NAMALWA (cell line): ENCODE results near the gene CHRNA7.
A peak's percentile ranks its signal among the peaks of the same experiment; 100 is the strongest.

Experiments
- DNase-seq: peaks from one replicate; pipeline ENCODE4 v3.0.0-alpha.2; 2015; ENCODE audit warnings: low spot score

CHRNA7 gene

DNA sequence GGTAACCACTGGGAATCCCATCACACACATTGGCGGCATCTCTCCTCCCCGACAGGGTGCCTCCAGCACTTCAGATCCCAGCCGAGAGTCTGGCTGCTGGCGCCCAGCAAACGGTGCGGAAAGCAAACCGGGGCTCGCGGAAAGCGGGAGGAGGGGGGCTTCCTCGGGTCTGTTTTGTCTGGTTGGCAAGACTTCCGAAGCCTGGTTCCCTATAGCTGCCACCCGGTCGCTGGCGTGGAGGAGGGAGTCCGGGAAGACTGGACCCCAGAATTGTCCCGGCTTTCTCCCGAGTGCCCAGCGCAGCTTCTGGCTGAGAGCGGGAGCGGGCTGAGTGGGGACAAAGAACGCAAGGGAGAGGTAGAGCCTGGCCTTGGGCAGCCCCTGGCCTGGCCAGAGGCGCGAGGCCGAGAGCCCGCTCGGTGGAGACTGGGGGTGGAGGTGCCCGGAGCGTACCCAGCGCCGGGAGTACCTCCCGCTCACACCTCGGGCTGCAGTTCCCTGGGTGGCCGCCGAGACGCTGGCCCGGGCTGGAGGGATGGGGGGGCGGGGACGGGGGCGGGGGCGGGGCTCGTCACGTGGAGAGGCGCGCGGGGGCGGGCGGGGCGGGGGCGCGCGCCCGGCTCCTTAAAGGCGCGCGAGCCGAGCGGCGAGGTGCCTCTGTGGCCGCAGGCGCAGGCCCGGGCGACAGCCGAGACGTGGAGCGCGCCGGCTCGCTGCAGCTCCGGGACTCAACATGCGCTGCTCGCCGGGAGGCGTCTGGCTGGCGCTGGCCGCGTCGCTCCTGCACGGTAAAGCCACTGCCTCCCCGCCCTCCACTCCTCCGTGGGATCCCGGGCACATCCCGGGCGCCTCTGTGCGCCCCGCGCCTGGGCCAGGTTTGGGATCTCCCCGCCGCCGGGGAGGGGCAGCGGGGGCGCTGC is at the start of gene CHRNA7:
Gene CHRNA7, plus strand, starts transcription at position 654 of the 920 bp plus-strand sequence. Its CDS starts 80 bp downstream, at position 734.
- no peak for DNase-seq

DNA sequence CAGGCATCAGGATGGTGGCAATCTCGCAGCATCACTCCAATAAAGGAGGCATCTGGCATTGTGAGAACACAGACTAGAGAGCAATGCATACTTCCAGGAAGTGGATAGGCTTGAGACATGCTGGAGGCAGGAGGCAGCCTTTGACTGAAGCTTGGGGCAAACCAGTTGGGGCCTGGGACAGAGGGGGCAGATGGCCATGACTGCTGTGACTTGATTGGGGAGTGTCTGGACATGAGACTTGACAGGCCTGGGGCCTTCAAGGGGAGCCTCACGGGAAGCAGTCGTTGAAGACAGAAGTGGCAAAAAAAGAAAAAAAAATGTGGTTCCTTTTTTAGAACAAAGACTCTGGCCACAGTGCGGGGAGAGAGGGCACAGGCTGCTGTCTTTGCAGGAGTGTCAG is 44.7 kb upstream of the CHRNA7 start:
- DNase-seq: no peak

DNA sequence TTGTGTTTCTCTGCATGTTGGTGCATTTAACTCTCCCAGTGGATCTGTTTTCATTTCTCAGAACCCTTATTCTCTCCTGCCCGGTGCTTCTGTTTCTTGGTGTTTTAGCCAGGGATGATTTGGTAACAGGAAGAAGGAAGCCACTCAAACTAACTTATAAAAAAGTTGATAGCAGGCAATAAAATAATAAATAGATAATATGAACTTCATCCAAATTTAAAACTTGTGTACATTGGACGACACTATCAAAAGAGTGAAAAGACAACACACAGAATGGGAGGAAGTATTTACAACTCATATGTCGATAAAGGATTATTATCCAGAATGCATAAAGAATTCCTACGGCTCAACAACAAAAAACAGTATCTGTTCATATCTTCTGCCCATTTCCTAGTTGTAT is 37.3 kb upstream of the CHRNA7 start:
- DNase-seq: no peak

DNA sequence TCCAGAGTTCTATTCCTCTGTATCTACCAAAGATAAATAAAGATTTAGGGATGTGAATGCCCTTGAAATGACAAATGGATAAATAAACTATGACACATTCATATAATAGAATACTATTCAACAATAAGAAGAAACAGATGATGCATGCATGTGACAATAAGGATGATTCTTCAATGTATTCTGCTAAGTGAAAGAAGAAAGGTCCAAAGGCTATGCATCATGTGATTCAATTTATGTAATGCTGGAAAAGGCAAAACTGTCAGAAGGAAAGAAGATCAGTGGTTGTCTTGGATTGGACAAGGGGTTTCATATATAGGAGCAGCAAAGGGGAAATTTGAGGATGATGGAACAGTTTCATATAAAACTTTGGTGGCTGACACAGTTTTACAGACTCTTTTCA is 32.6 kb upstream of the CHRNA7 start:
- no peak for DNase-seq

DNA sequence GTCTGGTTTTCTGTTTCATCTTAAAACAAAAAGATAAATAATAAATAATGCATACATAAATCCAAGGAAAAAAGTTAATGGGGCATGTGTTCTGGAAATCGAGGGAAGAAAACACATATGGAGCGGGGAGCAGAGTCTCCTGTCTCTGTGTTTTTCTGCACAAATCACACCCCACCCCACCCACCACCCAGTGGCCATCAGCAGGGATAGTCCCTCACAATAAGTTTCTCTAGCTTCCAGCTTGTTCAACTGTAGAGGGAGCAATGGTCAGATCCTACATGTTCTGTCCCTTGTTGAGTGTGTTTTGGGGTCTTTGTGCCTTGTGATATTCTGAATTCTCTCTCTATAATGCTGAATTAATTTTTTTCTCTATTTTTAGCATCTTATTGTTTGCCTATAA is 26.8 kb upstream of the CHRNA7 start:
- DNase-seq: no peak

DNA sequence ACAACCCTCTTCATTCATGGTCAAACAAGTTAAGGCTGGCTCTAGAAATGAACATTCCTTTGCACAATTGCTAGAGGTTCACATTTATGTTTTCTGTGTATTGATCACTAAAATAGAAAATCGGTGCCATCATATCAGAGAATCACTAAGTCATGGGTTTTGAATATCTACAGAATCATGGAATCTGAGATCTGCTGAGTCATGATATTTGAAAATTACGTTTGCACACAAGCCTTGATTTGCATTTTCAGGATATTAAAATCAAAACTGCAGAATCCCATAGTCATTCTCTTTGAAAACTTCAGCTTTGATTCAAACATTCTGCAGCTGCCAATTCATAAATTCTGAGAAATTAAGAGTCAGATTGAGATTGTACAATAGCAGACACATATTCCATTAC is 26.1 kb upstream of the CHRNA7 start:
- DNase-seq: no peak

DNA sequence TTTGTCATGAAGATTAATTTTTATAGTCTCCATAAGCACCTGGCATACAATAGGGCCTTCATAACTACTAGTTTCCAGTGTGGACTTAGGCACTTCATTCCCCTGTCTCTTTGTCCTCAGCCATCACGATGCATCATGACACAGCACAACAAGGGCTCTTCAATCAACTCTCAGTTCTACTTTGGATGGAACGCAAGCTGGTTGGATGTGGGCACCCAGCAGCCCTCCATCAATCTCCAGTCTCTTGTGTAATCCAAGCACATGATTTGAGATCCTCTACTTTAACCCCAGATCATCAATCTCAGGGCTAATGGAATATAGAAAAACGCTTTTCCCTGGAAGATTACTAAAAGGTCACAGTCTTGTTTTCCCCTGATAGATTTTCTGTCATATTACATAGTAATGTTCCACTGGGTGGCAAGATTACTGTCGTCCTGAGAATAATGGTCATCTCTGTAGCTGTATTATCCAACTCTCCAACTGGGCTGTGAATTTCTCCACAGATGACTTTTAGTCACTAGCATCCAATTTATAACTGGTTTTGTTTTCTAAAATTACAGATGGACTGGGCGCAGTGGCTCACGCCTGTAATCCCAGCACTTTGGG is 22.9 kb upstream of the CHRNA7 start:
- no peak for DNase-seq

DNA sequence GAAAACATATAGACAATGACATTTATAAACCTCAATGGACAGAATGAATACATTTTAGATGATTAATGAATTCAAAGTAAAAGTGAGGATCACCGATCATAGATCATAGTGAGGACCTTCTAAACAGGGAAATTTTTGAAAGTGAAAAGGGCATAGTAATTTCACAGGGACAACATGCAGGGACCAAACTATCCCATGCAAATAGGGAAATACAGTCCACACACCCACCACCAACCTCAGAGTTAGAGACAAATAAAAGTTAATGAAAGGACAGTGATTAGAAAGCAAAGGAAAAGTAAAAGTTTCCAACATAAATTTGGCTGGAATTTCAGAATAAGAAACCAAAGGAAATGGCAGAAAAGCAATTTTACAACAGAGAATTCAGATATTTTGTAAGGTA is 15.4 kb upstream of the CHRNA7 start:
- DNase-seq: no peak

DNA sequence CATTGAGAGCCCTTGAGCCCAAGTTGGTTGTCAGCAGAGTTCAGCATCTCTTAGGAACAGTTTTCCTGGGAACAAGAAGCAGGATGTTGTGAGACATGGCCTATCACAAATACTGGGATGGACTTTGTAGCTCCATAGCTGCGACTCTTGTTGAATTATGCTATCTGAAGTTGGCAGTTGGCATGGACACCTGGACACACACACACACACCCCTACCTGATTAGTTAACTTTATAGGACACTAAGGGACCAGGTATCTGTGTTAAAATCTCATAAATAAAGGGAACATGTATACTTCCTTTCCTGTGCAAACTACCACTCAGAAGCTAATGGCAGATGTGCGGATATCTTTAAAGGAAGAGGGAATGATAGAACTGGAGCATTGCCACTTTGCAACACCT is 10.2 kb upstream of the CHRNA7 start:
- no peak for DNase-seq

DNA sequence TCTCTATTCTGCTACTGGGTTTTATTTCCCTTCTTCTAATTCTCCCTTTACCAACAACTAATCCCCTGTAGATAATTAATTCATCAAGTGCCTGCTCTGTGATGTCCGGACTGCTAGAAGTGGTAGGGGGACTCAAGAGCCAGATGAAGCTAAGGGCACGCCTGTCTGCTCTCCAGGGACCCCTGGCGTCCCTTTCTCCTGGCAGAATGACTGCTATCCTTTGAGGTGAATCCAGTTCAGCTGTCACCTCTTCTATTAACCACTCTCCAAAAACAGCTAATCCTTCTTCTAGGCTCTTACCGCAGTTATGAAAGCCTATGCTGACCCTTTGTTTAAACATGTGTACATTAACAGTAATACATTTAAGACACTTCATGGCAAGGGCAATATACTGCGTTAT is 1.4 kb upstream of the CHRNA7 start:
- DNase-seq: peak; percentile 5

DNA sequence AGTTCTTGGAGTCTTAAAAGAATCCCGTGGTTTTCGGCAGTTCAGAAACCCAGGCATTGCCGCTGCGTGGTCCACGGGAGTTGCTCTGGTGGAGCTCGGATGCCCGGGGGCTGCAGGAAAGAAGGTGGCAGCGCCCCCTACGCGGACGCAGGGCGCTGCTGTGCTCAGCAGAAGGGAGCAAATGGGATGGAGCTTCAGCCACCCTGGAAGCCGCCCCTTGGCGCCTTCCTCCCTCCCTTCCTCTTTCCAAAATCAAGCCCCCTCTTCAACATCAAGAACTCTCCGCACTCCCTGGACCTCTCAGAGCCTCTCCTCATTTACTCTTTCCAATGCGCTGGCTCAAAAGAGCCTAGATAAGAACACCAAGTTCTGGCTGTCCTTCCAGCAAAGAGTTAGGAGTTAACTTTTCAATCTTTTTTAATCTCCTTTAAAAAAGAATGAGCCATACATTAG is 880 bp upstream of the CHRNA7 start:
- peak; percentile 15 for DNase-seq

DNA sequence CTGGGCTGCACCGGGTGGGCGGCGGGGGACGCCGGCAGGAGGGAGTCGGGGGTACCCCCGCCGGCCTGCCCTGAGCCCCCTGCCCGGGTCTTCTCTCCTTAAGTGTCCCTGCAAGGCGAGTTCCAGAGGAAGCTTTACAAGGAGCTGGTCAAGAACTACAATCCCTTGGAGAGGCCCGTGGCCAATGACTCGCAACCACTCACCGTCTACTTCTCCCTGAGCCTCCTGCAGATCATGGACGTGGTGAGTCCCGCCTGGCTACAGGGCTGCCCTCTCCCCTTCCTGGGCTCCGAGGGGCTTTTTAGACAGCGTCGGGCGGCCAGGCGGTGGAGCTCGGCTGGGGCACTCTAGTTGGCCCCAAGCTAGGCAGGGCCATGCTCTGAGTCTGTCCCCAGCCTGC is 480 bp downstream of the CHRNA7 start:
- DNase-seq: no peak

DNA sequence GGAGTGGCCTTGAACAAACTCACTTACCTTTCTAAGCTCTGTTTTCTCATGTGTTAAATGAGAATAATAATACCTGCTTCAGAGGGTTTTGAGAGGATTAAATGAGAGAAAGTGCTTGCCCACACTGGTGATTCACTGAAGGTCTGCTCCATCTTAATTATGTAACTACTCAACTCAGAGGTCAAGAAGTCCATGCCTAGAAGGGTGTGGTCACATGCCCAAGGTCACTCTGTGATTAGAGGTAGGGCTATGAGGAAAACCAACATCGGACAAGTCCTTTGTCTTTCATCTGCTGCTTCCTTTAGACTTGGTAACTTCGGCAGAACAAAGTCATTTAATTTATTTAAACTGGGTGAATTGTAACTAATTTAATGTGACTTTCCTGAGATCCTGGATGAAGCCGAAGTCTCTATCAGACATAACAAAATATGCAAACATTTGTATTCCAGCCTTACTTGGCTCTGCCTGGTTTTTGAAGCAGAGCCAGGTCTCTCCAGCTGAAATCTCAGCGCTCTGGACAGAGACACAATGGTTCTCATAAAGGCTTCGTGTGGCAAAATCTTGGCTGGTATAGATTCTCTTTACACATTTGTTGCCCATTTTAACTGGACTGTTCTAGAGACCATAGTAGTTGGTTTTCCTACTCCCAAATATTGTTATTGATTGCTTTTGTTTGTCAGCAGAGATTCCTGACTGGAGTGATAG is 3.0 kb downstream of the CHRNA7 start:
- DNase-seq: no peak

DNA sequence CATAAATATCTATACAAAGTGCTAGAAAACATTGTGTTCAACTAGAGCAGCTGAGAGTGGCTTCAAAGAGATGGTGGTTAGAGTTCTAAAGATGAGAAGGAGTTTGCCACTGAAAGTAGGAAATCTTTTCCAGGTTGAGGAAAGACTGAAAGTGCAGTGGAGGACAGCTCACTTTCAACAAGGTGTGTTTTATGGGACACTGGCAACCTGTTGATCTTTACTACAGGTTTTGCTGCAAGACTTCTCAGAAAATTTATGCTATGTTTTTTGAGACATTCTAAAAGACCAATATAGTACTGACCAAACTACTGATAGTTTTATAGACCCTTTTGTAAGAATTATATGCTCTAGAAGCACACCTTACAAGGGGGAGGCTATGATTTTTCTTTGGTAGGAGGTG is 3.8 kb downstream of the CHRNA7 start:
- no peak for DNase-seq

DNA sequence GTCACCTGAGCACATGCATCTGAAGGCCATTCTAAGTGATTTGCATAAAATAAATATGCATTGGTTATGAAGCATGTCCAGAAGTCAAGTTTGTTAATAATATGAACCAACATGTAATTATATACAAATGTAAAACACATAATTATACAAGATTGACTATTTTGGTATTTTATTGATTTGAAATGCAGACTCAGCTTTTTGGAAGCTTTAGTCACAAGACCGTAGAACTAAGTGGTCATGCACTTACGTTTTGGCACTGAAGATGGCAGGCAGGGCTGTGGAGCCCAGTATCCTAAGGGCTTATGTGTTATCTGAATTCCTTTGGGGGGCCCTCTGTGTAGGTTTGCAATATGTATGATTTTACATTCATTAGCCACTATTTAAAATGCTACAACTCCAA is 5.0 kb downstream of the CHRNA7 start:
- DNase-seq: no peak

DNA sequence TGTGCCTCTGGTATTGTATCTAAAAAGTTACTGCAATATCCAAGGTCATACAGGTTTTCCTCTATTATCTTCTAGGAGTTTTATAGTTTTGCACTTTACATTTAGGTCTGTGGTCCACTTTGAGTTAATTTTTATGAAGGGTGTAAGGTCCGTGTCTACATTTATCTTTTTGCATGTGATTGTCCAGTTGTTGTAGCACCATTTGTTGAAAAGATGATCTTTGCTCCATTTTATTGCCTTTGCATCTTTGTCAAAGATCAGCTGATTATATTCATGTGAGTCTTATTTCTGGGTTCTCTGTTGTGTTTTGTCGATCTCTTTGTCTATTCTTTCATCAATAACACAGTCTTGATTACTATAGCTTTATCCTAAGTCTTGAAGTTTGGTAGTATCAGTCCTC is 6.7 kb downstream of the CHRNA7 start:
- no peak for DNase-seq

DNA sequence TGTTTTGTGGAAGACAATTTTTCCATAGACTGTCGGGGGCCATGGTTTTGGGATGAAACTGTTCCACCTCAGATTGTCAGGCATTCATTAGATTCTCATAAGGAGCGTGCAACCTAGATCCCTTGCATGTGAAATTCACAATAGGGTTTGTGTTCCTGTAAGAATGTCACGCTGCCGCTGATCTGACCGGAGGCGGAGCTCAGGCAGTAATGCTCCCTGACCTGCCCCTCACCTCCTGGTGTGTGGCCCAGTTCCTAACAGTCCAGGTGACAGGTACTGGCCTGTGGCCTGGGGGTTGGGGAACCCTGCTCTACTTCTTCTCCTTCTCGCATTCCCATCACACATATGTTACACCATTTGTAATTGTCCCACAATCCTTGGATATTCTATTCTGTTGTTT is 11.0 kb downstream of the CHRNA7 start:
- no peak for DNase-seq

DNA sequence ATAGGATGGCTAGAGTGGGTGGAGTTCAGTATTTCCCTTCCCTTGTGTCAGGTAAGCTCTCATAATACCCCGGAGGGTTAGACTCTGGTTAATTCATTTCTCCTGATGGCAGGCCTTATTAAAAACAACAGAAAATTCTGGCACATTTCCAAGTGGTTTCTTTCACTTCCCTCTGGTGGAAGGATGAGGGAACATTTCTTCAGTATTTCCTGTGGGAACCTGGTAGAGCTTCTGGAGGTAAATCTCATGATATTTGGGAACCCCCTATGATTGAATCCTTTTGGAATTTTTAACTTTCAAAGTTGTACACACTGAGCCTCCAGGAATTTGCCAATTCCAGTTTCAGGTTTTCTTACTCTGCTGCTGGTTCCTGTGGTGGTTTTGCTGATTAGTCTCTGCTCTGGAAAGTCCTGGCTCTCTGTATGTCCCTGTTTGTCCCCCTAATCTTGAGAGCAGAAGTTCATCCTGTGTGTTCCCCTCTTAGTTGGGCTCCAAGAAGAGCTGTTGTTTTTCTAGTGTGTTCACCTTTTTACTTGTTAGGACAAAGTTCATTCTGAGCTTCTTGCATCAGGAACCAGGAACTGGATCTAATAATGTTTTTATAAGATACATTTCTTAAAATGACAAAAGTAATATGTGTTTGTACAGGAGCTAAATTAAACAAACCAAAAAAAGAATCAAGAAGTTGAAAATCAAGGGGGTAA is 12.1 kb downstream of the CHRNA7 start:
- DNase-seq: peak; percentile 11

DNA sequence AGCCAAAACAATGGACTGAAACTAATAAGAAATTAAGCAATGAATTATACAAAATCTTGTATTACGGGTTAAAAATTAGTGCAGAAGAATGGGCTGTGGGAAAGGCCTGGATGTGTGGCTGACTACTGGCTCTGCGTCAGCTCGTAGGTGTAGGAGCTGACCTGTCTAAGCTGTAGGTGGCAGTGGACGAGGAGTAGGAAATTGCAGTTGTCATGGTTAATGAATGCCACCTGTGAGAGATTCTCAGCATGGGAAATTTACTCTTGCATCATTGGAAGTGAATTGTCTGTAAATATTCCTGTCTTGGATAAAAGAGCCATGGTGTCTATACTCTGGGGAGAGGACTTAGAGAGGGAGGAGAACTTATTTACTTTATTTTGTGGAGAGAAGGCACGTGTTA is 23.4 kb downstream of the CHRNA7 start:
- no peak for DNase-seq

DNA sequence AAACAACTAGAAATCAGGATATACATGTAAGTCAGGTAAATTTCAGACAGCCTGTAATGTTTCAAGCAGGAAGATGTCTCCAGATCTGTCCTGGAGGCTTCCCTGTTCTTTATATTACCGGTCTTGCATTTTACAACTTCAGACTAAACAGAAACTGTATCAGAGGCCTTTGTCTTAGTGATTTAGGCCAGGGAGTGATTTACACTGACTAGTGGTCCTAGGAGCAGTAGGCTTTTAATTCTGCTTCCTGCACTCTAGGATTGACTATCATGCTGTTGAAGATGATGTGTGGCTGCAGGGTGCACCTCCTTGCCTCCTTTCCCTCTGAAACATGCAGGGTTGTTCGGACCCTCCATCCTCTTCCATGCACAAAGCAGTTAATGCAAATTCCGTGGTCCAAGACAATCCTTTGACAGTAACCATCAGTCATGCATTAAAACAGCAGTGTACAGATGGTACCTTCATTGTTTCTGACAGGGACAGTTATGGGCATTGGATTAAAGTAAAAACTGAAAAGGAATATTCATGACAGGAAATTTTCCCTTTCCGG is 27.6 kb downstream of the CHRNA7 start:
- DNase-seq: no peak

DNA sequence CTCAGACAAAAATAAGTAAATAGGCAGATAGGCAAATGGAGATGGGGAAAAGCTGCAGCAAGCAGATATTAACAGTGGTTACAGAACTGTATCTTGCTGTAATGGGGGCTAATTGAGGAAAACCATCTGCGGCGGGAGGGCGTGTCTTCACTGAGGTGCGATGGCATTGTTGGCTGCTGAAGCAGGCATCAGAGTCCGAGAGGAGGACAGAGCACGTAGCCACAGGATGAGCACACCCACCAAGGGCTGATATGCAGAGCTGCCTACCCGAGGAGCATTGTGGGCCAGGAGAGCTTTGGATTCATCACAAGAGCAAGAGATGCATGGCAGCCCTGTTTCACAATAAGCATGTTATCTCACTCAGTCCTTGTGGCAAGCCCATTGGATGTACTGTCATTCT is 30.4 kb downstream of the CHRNA7 start:
- DNase-seq: no peak

DNA sequence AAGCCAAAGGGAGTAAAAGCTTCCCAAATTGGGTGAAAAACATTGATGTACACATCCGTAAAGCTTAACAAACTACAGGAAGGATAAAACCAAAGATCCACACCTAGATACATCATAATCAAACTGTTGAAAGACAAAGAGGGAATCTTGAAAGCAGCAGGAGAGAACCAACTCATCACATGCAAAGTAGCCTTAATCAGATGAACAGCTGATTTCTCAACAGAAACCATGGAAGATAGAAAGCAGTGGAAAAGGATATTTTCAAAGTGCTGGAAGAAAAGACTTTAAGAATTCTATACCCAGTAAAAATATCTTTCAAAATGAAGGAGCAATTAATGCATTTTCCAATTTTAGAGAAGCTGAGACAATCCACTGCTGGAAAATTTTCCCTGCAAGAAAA is 36.8 kb downstream of the CHRNA7 start:
- DNase-seq: peak; percentile 4
